HUES48 (cell line): ENCODE results near the gene ZNF442.
"Not testable (repeated sequence)": the region's sequence is repeated elsewhere in the genome, so short reads cannot be mapped to it uniquely, and the experiment has no call there.

ENCODE experiments used
- H3K27ac ChIP-seq: one replicate; pipeline ENCODE4 v1.7.0; 2013; ENCODE audit warnings: low read depth, low read length, inconsistent platforms
- H3K27me3 ChIP-seq: 2 replicates; pipeline ENCODE4 v1.6.1; 2013; ENCODE audit warnings: mild to moderate bottlenecking, low read length; ENCODE audit not compliant: control insufficient read depth, insufficient read depth
- H3K36me3 ChIP-seq: 2 replicates; pipeline ENCODE4 v1.6.1; 2013; ENCODE audit warnings: low read length; ENCODE audit not compliant: control insufficient read depth, insufficient read depth
- H3K4me1 ChIP-seq: 2 replicates; pipeline ENCODE4 v1.6.1; 2013; ENCODE audit warnings: mild to moderate bottlenecking, low read length; ENCODE audit not compliant: control insufficient read depth, insufficient read depth
- H3K4me3 ChIP-seq: 2 replicates; pipeline ENCODE4 v1.5.1; 2013; ENCODE audit warnings: mild to moderate bottlenecking, low read depth, low read length
- H3K9ac ChIP-seq: 2 replicates; pipeline ENCODE4 v1.6.1; 2013; ENCODE audit warnings: mild to moderate bottlenecking, low read depth, low read length, moderate library complexity
- H3K9me3 ChIP-seq: 2 replicates; pipeline ENCODE4 v1.6.1; 2013; ENCODE audit warnings: low read length; ENCODE audit not compliant: control insufficient read depth, insufficient read depth

Gene ZNF442

DNA sequence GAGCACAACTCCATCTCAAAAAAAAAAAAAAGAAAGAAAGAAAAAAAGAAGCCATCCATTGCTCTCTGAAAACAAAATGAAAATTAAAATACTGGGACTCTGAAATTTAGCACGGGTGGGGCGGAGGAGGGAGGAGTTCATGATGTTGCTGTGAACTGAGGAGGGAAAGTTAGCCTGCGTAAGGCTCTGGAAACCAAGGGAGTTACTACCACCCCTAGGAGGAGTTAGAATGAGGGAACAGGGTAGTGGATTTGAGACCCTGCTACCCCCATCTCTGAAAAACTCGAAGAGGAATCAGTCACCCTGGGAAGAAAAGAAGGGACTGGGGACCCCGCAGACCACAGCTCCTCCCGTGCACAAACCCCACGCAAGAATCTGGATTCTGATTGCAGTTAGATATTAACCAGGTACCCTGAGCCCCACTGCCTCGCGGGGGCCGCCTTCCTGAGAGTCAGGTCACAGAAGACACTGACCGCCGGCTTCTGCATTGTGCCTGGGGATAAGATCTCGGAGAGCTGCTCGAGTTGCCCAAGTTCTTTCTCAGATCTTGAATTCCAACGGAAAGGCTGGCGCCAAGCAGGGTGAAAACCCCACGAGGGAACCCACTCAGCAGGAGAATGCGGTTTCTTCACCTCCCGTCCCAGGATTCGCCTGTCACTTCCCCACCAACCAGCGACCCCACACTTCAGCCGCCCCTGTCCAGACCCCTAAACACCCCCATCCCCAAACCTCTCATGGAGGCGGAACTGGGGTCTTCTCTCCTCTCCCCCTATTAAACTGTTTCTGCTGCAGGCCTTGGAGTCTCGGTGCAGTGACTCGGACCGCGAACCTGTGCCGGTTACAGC lies 870 bp downstream of the ZNF442 start:
- Histone ChIP-seq H3K9ac (peak overlapping the region; percentile 74), H3K9me3 (peaks cover 15% of the 10 kb centered on the region), H3K4me3 (peak overlapping the region; percentile 76), H3K36me3 (no peaks in the 10 kb centered on the region), H3K4me1 (no peaks in the 10 kb centered on the region), H3K27me3 (peaks cover 9% of the 10 kb centered on the region), H3K27ac (peak overlapping the region; percentile 88)

- H3K9ac ChIP-seq, H3K27me3 ChIP-seq, H3K4me1 ChIP-seq, H3K4me3 ChIP-seq, H3K36me3 ChIP-seq, H3K27ac ChIP-seq: not testable (repeated sequence)
- H3K9me3 ChIP-seq = peaks cover 21% of the 10 kb centered on the region
Observed at GRCh38 chr19:12362236-12362635, 3.2 kb downstream of the ZNF442 start.

- Histone ChIP-seq H3K4me3 (no peak overlapping the region), H3K9ac (no peak overlapping the region), H3K4me1 (no peaks in the 10 kb centered on the region), H3K27me3 (no peaks in the 10 kb centered on the region), H3K9me3 (peaks cover 75% of the 10 kb centered on the region), H3K36me3 (peaks cover 15% of the 10 kb centered on the region), H3K27ac (no peak overlapping the region)
Observed at GRCh38 chr19:12353375-12353774, 12.1 kb downstream of the ZNF442 start.

DNA sequence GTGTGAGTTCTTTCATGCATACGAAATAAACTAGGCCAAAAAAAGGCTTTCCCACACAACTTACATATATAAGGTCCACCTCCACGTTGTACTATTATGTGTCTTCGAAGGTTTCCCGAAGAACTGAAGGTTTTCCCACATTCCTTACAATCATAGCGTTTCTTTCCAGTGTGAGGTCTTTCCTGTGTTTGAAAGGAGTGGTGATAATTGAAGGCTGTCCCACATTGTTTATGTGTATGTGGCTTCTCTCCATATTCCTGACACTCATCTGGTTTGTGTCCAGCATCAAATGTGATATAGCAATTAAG lies 14.6 kb downstream of the ZNF442 start:
- no peaks in the 10 kb centered on the region for H3K27me3 ChIP-seq
- peak overlapping the region; percentile 27; the same call in 1 of the 2 replicates for H3K4me3 ChIP-seq
- peaks cover 88% of the 10 kb centered on the region for H3K9me3 ChIP-seq
- no peak overlapping the region for H3K9ac ChIP-seq
- H3K36me3 ChIP-seq = peaks cover 15% of the 10 kb centered on the region
- no peak overlapping the region for H3K27ac ChIP-seq
- H3K4me1 ChIP-seq = no peaks in the 10 kb centered on the region

DNA sequence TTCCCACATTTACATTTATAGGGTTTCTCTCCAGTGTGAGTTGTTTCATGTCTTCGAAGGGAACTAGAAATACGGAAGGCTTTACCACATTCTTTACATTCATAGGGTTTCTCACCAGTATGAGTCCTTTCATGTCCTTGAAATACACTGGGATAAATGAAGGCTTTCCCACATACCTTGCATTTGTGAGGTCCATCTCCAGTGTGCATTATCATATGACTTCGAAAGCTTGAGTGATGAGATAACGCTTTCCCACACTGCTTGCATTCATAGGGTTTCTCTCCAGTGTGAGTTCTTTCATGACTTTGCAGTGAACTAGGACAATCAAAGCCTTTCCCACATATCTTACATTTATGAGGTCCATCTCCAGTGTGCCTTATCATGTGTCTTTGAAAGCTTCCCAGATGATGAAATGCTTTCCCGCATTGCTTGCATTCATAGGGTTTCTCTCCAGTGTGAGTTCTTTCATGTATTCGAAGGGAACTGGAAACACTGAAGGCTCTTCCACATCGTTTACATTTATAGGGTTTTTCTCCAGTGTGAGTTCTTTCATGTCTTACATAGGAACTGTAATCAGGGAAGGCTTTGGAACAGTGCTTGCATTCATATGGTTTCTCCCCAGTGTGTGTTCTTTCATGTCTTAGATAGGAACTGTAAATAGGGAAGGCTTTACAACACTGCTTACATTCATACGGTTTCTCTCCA lies 15.1 kb downstream of the ZNF442 start:
- Histone ChIP-seq H3K36me3 (peaks cover 15% of the 10 kb centered on the region), H3K27me3 (no peaks in the 10 kb centered on the region), H3K4me3 (0 out of 2 replicates have a peak overlapping the region, but pooled peaks have one; percentile 27), H3K9me3 (peaks cover 89% of the 10 kb centered on the region), H3K27ac (no peak overlapping the region), H3K4me1 (no peaks in the 10 kb centered on the region), H3K9ac (no peak overlapping the region)

DNA sequence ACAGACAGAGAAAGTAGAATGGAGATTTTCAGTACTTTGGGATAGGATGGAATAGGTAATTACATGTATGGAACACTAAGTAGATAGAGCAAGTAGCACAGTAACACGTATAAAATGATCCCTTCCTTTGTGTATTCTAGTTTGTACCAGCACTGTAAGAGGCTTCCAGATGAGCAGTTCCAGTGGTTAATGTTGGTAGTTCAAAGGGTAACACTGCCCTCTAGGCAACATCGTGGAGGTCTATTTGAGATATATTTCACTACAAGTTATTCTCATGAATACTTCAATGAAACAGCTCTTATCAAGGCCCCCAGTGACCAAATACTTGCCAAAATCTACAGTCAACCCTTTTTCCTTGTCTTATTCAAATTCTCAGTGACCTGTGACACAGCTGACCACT lies 18.6 kb downstream of the ZNF442 start:
- H3K27ac ChIP-seq = no peak overlapping the region
- H3K9me3 ChIP-seq = peaks cover 76% of the 10 kb centered on the region
- H3K27me3 ChIP-seq = no peaks in the 10 kb centered on the region
- no peaks in the 10 kb centered on the region for H3K4me1 ChIP-seq
- H3K4me3 ChIP-seq = no peak overlapping the region
- peaks cover 15% of the 10 kb centered on the region for H3K36me3 ChIP-seq
- H3K9ac ChIP-seq = no peak overlapping the region

- peaks cover 67% of the 10 kb centered on the region for H3K9me3 ChIP-seq
- H3K4me3 ChIP-seq = no peak overlapping the region
- H3K4me1 ChIP-seq = no peaks in the 10 kb centered on the region
- H3K9ac ChIP-seq = no peak overlapping the region
- no peaks in the 10 kb centered on the region for H3K27me3 ChIP-seq
- no peak overlapping the region for H3K27ac ChIP-seq
- H3K36me3 ChIP-seq = peaks cover 7% of the 10 kb centered on the region; the same call in 1 of the 2 replicates
Observed at GRCh38 chr19:12345197-12345596, 20.3 kb downstream of the ZNF442 start.

DNA sequence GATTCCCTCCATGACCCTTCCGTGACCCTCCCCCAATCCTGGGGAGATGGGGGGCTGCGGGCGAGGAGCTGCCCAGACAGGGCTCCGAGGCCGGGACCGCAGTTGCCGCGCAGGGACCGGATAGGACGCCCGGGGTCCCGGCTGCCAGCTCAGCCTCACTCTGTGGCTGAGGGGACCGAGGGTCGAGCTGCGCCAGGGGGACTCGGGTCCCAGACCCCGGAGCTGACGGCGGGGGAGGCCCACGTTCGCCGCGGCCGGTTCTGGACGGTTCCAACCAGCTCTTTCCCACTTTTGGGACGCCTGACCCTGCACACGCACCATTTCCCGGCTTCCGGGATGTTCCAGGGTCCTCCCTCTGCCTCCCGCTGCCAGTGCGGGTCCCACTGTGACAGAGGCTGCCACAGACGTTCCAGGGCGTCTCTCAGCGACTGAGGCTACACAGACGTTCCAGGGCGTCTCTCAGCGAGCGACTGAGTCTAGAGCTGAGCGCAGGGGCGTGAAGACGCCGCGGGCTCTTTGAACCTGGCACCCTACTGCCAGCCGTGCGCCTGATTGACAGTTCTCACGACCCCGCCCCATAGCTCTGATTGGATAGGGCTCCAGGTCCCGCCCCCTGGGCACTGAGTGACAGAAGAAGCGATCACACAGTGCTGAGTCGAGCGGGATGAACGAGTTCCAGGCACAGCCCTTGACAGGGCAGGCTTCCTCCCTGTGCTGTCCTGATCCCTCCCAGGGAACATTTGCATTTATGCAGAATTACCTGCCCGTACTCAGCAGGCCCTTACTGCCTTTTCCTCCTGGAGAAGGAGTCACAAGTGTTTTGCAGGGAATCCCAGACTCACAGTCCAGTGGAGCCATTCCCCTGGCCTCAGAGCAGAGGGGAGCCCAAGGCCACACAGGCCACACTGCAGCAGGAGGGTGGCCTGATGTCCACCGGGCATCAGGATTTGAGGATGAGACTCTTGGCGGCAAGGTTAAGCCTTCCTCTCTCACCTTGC lies 32.0 kb downstream of the ZNF442 start, which contains the start of gene ZNF563:
ZNF563 (minus strand) TSS at position 472 of the 998 bp plus-strand sequence; CDS start at position 321, 151 bp downstream.
- peak within 1 kb of the TSS; percentile 50 for H3K27ac ChIP-seq
- H3K4me1 ChIP-seq = peaks cover 13% of the 10 kb centered on the region; the same call in 1 of the 2 replicates
- H3K4me3 ChIP-seq = peak within 1 kb of the TSS; percentile 81
- no peaks in the 10 kb centered on the region for H3K36me3 ChIP-seq
- H3K9ac ChIP-seq = peak within 1 kb of the TSS; percentile 42
- peaks cover 15% of the 10 kb centered on the region for H3K27me3 ChIP-seq
- no peaks in the 10 kb centered on the region; the same call in none of the 2 replicates for H3K9me3 ChIP-seq

DNA sequence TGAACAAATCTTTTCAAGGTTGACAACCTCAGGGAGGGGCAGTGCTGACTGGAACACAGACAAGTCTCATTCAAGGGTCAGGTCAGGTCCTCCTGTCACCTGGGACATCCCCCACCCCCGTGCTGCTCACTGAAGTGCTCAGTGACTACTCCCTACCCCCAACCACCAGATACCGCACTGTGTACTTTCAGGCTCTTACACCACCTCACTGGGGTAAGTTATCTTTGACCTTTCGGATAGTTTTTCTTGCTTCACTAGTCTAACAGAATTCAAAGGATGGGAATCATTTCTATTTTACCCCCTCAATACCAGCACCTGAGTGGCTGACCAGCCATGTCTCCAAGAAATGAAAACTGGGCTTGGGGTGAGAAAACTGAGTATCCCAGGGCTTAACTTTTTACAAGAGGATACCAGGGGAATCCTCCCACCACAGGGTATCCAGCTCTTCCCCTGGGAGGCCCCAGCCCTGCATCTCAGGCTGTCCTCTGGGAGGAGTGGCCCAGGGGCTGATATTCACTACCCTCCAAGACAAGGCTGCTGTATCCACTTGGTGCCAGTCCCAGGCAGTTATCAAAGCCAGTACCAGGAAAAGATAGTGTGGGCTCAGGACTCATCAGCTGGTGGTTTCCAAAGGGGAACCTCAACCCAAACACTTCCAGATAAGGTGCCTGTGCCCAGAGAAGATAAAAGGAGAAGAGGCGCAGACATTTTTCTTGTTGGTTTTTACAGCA lies 34.1 kb downstream of the ZNF442 start:
- H3K36me3 ChIP-seq = no peaks in the 10 kb centered on the region
- H3K9ac ChIP-seq = no peak overlapping the region
- H3K27ac ChIP-seq = peak overlapping the region; percentile 12
- H3K9me3 ChIP-seq = peaks cover 13% of the 10 kb centered on the region
- peaks cover 15% of the 10 kb centered on the region for H3K27me3 ChIP-seq
- no peak overlapping the region for H3K4me3 ChIP-seq
- peaks cover 13% of the 10 kb centered on the region; the same call in 1 of the 2 replicates for H3K4me1 ChIP-seq

GRCh38 chr19:12330340-12330739 lies 35.1 kb downstream of the ZNF442 start:
- Histone ChIP-seq H3K27ac (no peak overlapping the region), H3K4me3 (no peak overlapping the region), H3K27me3 (peaks cover 15% of the 10 kb centered on the region), H3K36me3 (no peaks in the 10 kb centered on the region), H3K9me3 (peaks cover 13% of the 10 kb centered on the region), H3K4me1 (peaks cover 13% of the 10 kb centered on the region; the same call in 1 of the 2 replicates), H3K9ac (no peak overlapping the region)
